Stimulated activated CD8-positive, alpha-beta memory T cell treated with anti-CD3 and anti-CD28 coated beads, Interleukin-4, amount 100 ng/mL, for 24 hours (primary cell): ENCODE results near the gene TP73.

Source experiments
- DNase-seq: peaks from one replicate; pipeline ENCODE4 v3.0.0-alpha.2; 2020; ENCODE audit warnings: low read depth

Gene TP73

GRCh38 chr1:3783651-3784474, 131.5 kb downstream of the TP73 start:
- DNase-seq: no peak

GRCh38 chr1:3785045-3785444, 132.7 kb downstream of the TP73 start:
- DNase-seq: no peak

GRCh38 chr1:3785456-3786157, 133.3 kb downstream of the TP73 start:
- DNase-seq: no peak
